Cardiac muscle cell (in vitro differentiated cells and primary cell): ENCODE data around the gene THBD. TPM values are rescaled to one million over a fixed set of nuclear protein-coding genes. Genes with fewer than 3 reads are reported as not detected.
A peak's percentile ranks its signal among the peaks of the same experiment; 100 is the strongest.
"Not testable (repeated sequence)": the region's sequence is repeated elsewhere in the genome, so short reads cannot be mapped to it uniquely, and the experiment has no call there.

Experiments used
- DNase-seq, 2 donors: peaks; one replicate each; pipeline versions ENCODE4 v3.0.0 to v3.0.0-alpha.2; 2010 to 2017; ENCODE audit warnings: low read depth in 1 of 2, low spot score in 1 of 2
- H3K27ac ChIP-seq: fragments of 200-600 bp; sonication (generic); 2 replicates; pipeline ENCODE4 v1.5.1; 2016
- H3K27me3 ChIP-seq: fragments of 200-600 bp; sonication (generic); 2 replicates; pipeline ENCODE4 v1.6.0; 2016; ENCODE audit warnings: control low read depth
- H3K36me3 ChIP-seq: fragments of 200-600 bp; sonication (generic); 2 replicates; pipeline ENCODE4 v1.5.1; 2016; ENCODE audit warnings: control low read depth
- H3K4me1 ChIP-seq: fragments of 200-600 bp; sonication (generic); 2 replicates; pipeline ENCODE4 v1.8.1; 2017; ENCODE audit warnings: low read depth, mild to moderate bottlenecking, mixed run types
- H3K4me3 ChIP-seq: fragments of 200-600 bp; sonication (generic); 2 replicates; pipeline ENCODE4 v1.5.1; 2016; ENCODE audit warnings: mild to moderate bottlenecking
- H3K9me3 ChIP-seq: fragments of 200-600 bp; sonication (generic); 2 replicates; pipeline ENCODE4 v1.5.1; 2017; ENCODE audit warnings: low read depth, mild to moderate bottlenecking, control low read depth
- CTCF ChIP-seq: IDR thresholded peaks from 2 replicates; pipeline ENCODE4 v1.5.1; 2012; ENCODE audit warnings: low read depth, mild to moderate bottlenecking, low read length
- polyA plus RNA-seq: library from polyadenylated mRNA; unstranded; fragments of >200 nt; fragmentation: Nextera tagmentation; extraction: Ambion mirVana; gene quantifications from 2 replicates; pipeline ENCODE4 v1.2.1, GENCODE V29; 2016
- total RNA-seq: library from RNA; depleted of rRNA; stranded (reverse); fragments of >200 nt; gene quantifications from 2 replicates; pipeline ENCODE4 v1.2.3, GENCODE V29; 2016

The THBD gene
- total and polyA plus RNA-seq, 2 experiments from 2014 or later: 0.04 to 0.54 TPM

DNA sequence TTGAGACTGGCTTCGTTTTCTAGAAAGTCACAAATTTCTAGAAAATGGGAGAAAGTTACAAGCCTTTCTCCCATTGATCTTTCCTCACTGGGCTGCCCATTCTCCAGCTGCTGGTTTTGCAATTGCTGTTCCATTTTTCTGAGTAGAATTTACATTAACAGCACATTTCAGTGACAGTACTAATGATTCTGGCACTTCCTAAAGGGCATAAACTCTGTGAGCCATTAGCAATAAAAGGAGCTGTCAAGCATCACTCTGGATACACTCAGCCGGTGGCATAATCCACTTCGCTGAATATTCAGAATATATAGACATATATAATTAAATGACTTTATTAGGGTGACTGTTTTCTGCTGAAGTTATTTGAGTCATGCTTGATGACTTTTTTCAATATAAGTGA is 21.1 kb downstream of the THBD start:
- DNase-seq: no peak
- H3K4me1 ChIP-seq: peaks cover 30% of the 10 kb centered on the region
- no peaks in the 10 kb centered on the region for H3K9me3 ChIP-seq
- H3K27me3 ChIP-seq: peaks cover 4% of the 10 kb centered on the region
- TF ChIP-seq CTCF: no peak
- H3K27ac ChIP-seq: no peak overlapping the region
- no peaks in the 10 kb centered on the region for H3K36me3 ChIP-seq
- no peak overlapping the region for H3K4me3 ChIP-seq

DNA sequence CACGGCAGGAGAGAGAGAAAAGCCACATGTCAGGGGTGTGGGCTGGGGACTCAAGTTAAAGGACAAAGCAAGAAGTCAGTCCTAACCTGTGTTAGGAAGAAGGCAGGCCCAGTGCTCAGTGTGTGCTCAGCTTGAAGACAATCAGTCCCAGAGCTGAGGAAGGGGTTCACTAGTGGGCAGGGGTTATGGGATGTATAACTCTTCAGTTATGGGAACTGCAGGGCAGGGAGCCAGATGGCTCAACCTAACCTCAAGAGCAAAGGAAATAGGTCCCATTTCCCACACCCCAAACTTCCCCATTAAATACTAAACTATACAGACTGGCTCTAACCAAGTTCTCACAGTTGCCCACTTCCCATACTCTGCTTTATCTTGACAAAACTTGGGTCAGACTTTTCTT is 21.8 kb downstream of the THBD start:
- H3K36me3 ChIP-seq: no peaks in the 10 kb centered on the region
- DNase-seq: no peak
- no peaks in the 10 kb centered on the region for H3K9me3 ChIP-seq
- no peak overlapping the region for H3K4me3 ChIP-seq
- TF ChIP-seq CTCF: no peak
- peaks cover 4% of the 10 kb centered on the region for H3K27me3 ChIP-seq
- H3K4me1 ChIP-seq: peaks cover 28% of the 10 kb centered on the region
- H3K27ac ChIP-seq: no peak overlapping the region

DNA sequence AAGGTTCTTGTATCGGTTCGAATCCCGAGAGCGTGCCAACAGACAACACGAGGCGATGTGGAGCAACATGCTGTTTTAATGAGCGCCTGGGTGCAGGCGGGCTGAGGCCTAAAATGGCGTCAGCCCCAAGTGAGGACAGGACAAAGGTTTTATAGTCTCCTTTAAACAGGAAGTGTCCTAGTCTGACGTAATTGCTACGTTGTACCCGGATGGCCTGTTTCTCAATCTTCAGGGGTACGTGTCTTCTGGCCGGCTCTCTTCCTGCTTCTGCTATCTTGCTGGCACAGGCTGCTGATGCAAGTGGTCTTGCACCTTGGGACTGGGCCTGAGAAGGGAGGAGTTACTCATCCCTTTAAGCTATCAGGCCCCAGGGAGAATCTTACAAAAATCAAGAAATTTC is 24.0 kb downstream of the THBD start:
- H3K27ac ChIP-seq, H3K27me3 ChIP-seq, H3K36me3 ChIP-seq, H3K9me3 ChIP-seq, H3K4me3 ChIP-seq: not testable (repeated sequence)
- DNase-seq: peak in 1 of 2 donors; percentile 73
- peaks cover 15% of the 10 kb centered on the region for H3K4me1 ChIP-seq

DNA sequence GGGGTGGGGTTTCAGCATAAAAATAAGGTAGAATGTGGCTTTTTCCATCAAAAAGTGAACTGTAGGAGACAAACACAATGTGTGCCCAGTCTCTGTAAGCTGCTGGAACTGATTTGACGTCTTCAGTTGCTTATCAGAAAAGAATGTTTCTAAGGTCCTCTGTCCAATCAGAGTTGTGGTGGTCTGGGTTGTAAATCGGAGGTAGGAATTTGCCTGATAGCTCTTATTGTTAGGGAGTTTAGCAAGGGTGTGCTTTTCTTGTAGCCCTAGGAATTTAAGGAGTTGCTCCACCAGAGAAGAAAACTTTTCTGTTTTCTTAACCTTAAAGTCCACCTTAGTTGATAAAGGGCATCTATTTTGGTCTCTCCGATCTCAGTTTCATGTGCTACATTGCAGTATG is 24.8 kb downstream of the THBD start:
- H3K4me3 ChIP-seq: no peak overlapping the region
- H3K36me3 ChIP-seq: no peaks in the 10 kb centered on the region
- H3K27ac ChIP-seq: no peak overlapping the region
- no peaks in the 10 kb centered on the region for H3K9me3 ChIP-seq
- H3K4me1 ChIP-seq: peaks cover 15% of the 10 kb centered on the region
- no peak for TF ChIP-seq CTCF
- H3K27me3 ChIP-seq: peaks cover 4% of the 10 kb centered on the region
- DNase-seq: peak; percentile 53 to 57

GRCh38 chr20:23023621-23024177 is 25.8 kb downstream of the THBD start:
- no peak for TF ChIP-seq CTCF
- H3K4me3 ChIP-seq: no peak overlapping the region
- H3K36me3 ChIP-seq: no peaks in the 10 kb centered on the region
- peaks cover 15% of the 10 kb centered on the region for H3K4me1 ChIP-seq
- H3K9me3 ChIP-seq: no peaks in the 10 kb centered on the region
- no peak overlapping the region for H3K27ac ChIP-seq
- DNase-seq: no peak
- H3K27me3 ChIP-seq: peaks cover 4% of the 10 kb centered on the region

- DNase-seq: peak in 1 of 2 donors; percentile 41
- TF ChIP-seq CTCF: no peak
- H3K36me3 ChIP-seq: no peaks in the 10 kb centered on the region
- no peaks in the 10 kb centered on the region for H3K27me3 ChIP-seq
- no peak overlapping the region for H3K4me3 ChIP-seq
- no peaks in the 10 kb centered on the region for H3K9me3 ChIP-seq
- peaks cover 15% of the 10 kb centered on the region for H3K4me1 ChIP-seq
- no peak overlapping the region for H3K27ac ChIP-seq
Measured at GRCh38 chr20:23022849-23023248, 26.6 kb downstream of the THBD start.
